Kidney (tissue), 14 donors: ENCODE results near the gene COPS8. TPM values are rescaled to one million over a fixed set of nuclear protein-coding genes. Genes with fewer than 3 reads are reported as not detected.

Source experiments
- DNase-seq, 5 donors: peaks; one replicate each; pipeline ENCODE4 v3.0.0-alpha.2; 2013 to 2020
- FAIRE-seq: peaks from 2 replicates; lab custom pipeline; 2012; peaks lifted over from hg19 to GRCh38; lab: Jason Lieb, UNC
- H3K27ac ChIP-seq, 2 donors: one replicate each; pipeline ENCODE4 v1.7.0; 2013; ENCODE audit warnings: low read depth in 2 of 2, low read length in 2 of 2, inconsistent platforms in 1 of 2
- H3K27me3 ChIP-seq: one replicate; pipeline ENCODE4 v1.7.1; 2013; ENCODE audit warnings: low read length, inconsistent platforms; ENCODE audit not compliant: control insufficient read depth, insufficient read depth
- H3K36me3 ChIP-seq, 3 donors: one replicate each; pipeline versions ENCODE4 v1.7.0 to v1.7.1; 2013; ENCODE audit warnings: low read length in 3 of 3, control low read depth in 1 of 3, inconsistent platforms in 1 of 3; ENCODE audit not compliant: insufficient read depth in 3 of 3, control insufficient read depth in 2 of 3
- H3K4me1 ChIP-seq, 3 donors: one replicate each; pipeline versions ENCODE4 v1.7.0 to v1.7.1; 2013; ENCODE audit warnings: low read length in 3 of 3, inconsistent platforms in 1 of 3, low read depth in 1 of 3; ENCODE audit not compliant: control insufficient read depth in 2 of 3, insufficient read depth in 2 of 3
- H3K4me3 ChIP-seq, 3 donors: one replicate each; pipeline versions ENCODE4 v1.7.0 to v1.8.1; 2013; ENCODE audit warnings: low read length in 3 of 3, control low read depth in 1 of 3, inconsistent platforms in 1 of 3
- H3K9ac ChIP-seq, 3 donors: one replicate each; pipeline versions ENCODE4 v1.7.0 to v1.7.1; 2013; ENCODE audit warnings: low read length in 3 of 3, control low read depth in 1 of 3, inconsistent platforms in 1 of 3
- H3K9me3 ChIP-seq, 3 donors: one replicate each; pipeline versions ENCODE4 v1.7.0 to v1.7.1; 2013; ENCODE audit warnings: low read length in 3 of 3, control low read depth in 1 of 3, inconsistent platforms in 1 of 3; ENCODE audit not compliant: control insufficient read depth in 2 of 3, insufficient read depth in 1 of 3
- CTCF ChIP-seq: IDR thresholded peaks from 3 replicates; pipeline ENCODE4 v1.5.1; 2012; ENCODE audit warnings: mild to moderate bottlenecking, moderate library complexity, borderline replicate concordance; ENCODE audit not compliant: insufficient read depth; ENCODE audit errors: extremely low read depth
- intact Hi-C: fragments of 100-400 bp; cut with DNase I; formaldehyde crosslinking; loops from one replicate; pipeline ENCODE4 v1.11.1; 2022
- polyA plus RNA-seq: library from polyadenylated mRNA; stranded (reverse); fragments of 350-450 nt; fragmentation: Illumina TruSeq; extraction: RNeasy Lipid Tissue Mini Kit (QIAGEN cat#74804); gene quantifications from one replicate; pipeline ENCODE4 v1.2.3, GENCODE V29; 2014; ENCODE audit warnings: low read depth, low replicate concordance; ENCODE audit not compliant: insufficient read depth
- total RNA-seq: library from RNA; stranded (reverse); fragmentation: NEBNext Ultra II Directional; extraction: Animal tissue kit (Norgen Biotek cat#: 25700); gene quantifications from one replicate; pipeline ENCODE4 v1.2.1, GENCODE V29; 2021
- donor health status: control.
- donor health status: control.
- donor health status: control.
- donor health status: control.
- donor health status: control.
- donor health status: DM: yes; HTN: yes; CAD: no.
- donor health status: Normal renal cell carcinoma (clear cell type).

COPS8 gene
- total and polyA plus RNA-seq, 2 donors from 2014 or later = 40.7 to 67.6 TPM

DNA sequence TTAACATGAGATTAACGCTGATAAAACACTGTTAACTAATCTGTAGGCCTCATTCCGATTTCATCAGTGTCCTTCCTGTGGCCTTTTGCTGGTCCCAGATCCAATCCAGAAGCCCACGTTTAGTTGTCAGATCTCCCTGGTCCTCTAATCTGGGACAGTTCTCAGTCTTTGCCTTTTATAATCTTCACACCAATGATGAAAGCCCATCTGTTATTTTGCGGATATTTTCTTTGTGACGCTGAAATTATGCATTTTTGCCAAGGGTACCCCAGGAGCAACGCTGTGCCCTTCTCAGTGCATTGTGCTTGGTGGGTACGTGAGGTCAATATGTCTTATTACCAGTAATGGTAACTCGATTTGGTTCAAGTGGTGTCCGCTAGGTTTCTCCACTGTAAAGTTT is 51.1 kb downstream of the COPS8 start:
- intact Hi-C loops = no loop called here
- Histone ChIP-seq H3K36me3 (peaks cover 0 to 2% (median 0%) of the 10 kb centered on the region in 3 donors), H3K9me3 (peaks cover 0 to 2% (median 0%) of the 10 kb centered on the region in 3 donors), H3K4me3 (no peak overlapping the region), H3K9ac (no peak overlapping the region), H3K27me3 (peaks cover 2% of the 10 kb centered on the region), H3K4me1 (peaks cover 0 to 4% (median 0%) of the 10 kb centered on the region in 3 donors), H3K27ac (no peak overlapping the region)
- TF ChIP-seq CTCF = no peak
- no peak for DNase-seq
- FAIRE-seq = no peak

DNA sequence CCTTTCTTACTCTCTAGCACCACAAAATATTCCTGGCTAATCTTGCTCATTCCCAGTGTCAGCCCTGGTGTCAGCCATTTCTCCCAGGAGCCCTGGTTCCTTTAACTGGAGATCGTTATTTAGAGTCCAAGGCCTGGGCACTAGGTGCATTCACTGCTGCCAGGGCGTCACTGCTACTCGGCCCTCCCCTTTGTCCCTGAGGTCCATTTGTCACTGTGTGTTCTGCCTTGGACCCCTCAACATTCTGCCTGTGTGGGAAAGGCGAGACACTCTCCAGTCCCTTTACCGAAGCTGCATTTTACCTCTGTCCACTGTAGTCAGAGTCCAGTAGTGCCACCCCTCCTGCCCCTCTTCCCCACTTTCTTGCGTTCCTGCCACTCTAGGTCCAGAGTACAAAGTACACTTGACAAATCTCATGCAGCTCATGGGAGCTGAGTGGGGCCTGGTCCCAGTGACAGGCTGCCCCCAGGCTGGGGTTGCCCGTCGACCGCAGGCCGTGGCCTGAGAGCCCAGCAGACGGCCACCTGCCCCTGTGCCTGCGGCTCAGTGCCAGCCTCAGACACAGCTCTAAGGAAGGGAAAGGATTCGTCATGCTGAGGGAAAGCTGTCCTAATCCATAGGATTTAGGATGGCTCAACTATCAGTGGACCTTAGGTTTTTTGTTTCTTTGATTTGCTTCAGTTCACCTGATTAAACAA is 52.1 kb downstream of the COPS8 start:
- peaks cover 0 to 4% (median 0%) of the 10 kb centered on the region in 3 donors for H3K4me1 ChIP-seq
- no peak for DNase-seq
- no peak overlapping the region for H3K27ac ChIP-seq
- peaks cover 2% of the 10 kb centered on the region for H3K27me3 ChIP-seq
- no peak for FAIRE-seq
- no peak overlapping the region for H3K9ac ChIP-seq
- H3K4me3 ChIP-seq = no peak overlapping the region
- peaks cover 0 to 2% (median 0%) of the 10 kb centered on the region in 3 donors for H3K36me3 ChIP-seq
- intact Hi-C loops = no loop called here
- no peak for TF ChIP-seq CTCF
- H3K9me3 ChIP-seq = peaks cover 0 to 2% (median 0%) of the 10 kb centered on the region in 3 donors

- Histone ChIP-seq H3K9ac (no peak overlapping the region), H3K27me3 (peaks cover 2% of the 10 kb centered on the region), H3K36me3 (peaks cover 0 to 2% (median 0%) of the 10 kb centered on the region in 3 donors), H3K9me3 (peaks cover 0 to 2% (median 0%) of the 10 kb centered on the region in 3 donors), H3K4me3 (no peak overlapping the region), H3K27ac (no peak overlapping the region), H3K4me1 (peaks cover 0 to 4% (median 0%) of the 10 kb centered on the region in 3 donors)
- no peak for TF ChIP-seq CTCF
- no peak for DNase-seq
- FAIRE-seq = no peak
- intact Hi-C loops = no loop called here
Observed at GRCh38 chr2:237139123-237139675, 53.5 kb downstream of the COPS8 start.
